CD4-positive, CD25-positive, alpha-beta regulatory T cell (primary cell): ENCODE results near the gene ISG15. TPM values are rescaled to one million over a fixed set of nuclear protein-coding genes. Genes with fewer than 3 reads are reported as not detected.
A peak's percentile ranks its signal among the peaks of the same experiment; 100 is the strongest.

Experiments
- ATAC-seq, 2 donors: fragments of 150-1000 bp; cut with Tn5 transposase; one replicate each; pipeline ENCODE4 v1.10.0; 2021; ENCODE audit warnings: low read depth in 2 of 2, moderate number of reproducible peaks in 2 of 2, moderate library complexity in 1 of 2
- DNase-seq, 3 donors: peaks; one replicate each; pipeline versions ENCODE4 v3.0.0 to v3.0.0-alpha.2; 2012 to 2022; ENCODE audit warnings: mixed read lengths in 1 of 3
- H3K27ac ChIP-seq: one replicate; pipeline ENCODE4 v1.7.0; 2013; ENCODE audit warnings: mild to moderate bottlenecking, low read length; ENCODE audit not compliant: insufficient read depth, poor library complexity, severe bottlenecking
- H3K27me3 ChIP-seq: one replicate; pipeline ENCODE4 v1.7.0; 2013; ENCODE audit warnings: low read length; ENCODE audit not compliant: control insufficient read depth, insufficient read depth
- H3K36me3 ChIP-seq: one replicate; pipeline ENCODE4 v1.7.0; 2013; ENCODE audit warnings: mild to moderate bottlenecking, low read length, moderate library complexity; ENCODE audit not compliant: control insufficient read depth, insufficient read depth
- H3K4me1 ChIP-seq: 2 replicates; pipeline ENCODE4 v1.7.0; 2013; ENCODE audit warnings: mild to moderate bottlenecking, low read length; ENCODE audit not compliant: insufficient read depth, control insufficient read depth, poor library complexity, severe bottlenecking
- H3K4me3 ChIP-seq: one replicate; pipeline ENCODE4 v1.7.0; 2013; ENCODE audit warnings: low read depth, mild to moderate bottlenecking, low read length, moderate library complexity
- H3K9me3 ChIP-seq, 2 experiments: 1 replicate in 1 of 2; 2 replicates in 1 of 2; pipeline ENCODE4 v1.7.0; 2013; ENCODE audit warnings: low read length in 2 of 2, mild to moderate bottlenecking in 1 of 2, moderate library complexity in 1 of 2; ENCODE audit not compliant: control insufficient read depth in 2 of 2
- H3K27ac Mint-ChIP-seq, 3 donors: one replicate each; pipeline ENCODE4 v1.8.0; 2020 to 2022; ENCODE audit warnings: mild to moderate bottlenecking in 3 of 3, mixed read lengths in 3 of 3, moderate library complexity in 2 of 3
- H3K27me3 Mint-ChIP-seq: one replicate; pipeline ENCODE4 v1.8.0; 2022; ENCODE audit warnings: mild to moderate bottlenecking, mixed read lengths
- H3K36me3 Mint-ChIP-seq: one replicate; pipeline ENCODE4 v1.8.0; 2020; ENCODE audit warnings: mixed read lengths
- H3K4me1 Mint-ChIP-seq, 4 donors: one replicate each; pipeline ENCODE4 v1.8.0; 2020 to 2022; ENCODE audit warnings: mixed read lengths in 4 of 4, mild to moderate bottlenecking in 1 of 4
- H3K4me3 Mint-ChIP-seq, 4 donors: one replicate each; pipeline ENCODE4 v1.8.0; 2020 to 2022; ENCODE audit warnings: mild to moderate bottlenecking in 4 of 4, mixed read lengths in 4 of 4, moderate library complexity in 3 of 4
- H3K9me3 Mint-ChIP-seq, 7 donors: one replicate each; pipeline ENCODE4 v1.8.0; 2020 to 2022; ENCODE audit warnings: mixed read lengths in 7 of 7, mild to moderate bottlenecking in 3 of 7, moderate library complexity in 2 of 7
- polyA plus RNA-seq, 4 donors: library from polyadenylated mRNA; unstranded; fragments of 300-500 nt; fragmentation: Illumina TruSeq; gene quantifications; one replicate each; pipeline ENCODE4 v1.2.3, GENCODE V29; 2021
- total RNA-seq: library from RNA; stranded (reverse); gene quantifications from one replicate; pipeline ENCODE4 v1.2.3, GENCODE V29; 2022

The ISG15 gene
- total and polyA plus RNA-seq, 5 donors from 2014 or later, result 76.7 to 489 (median 252) TPM

- Histone ChIP-seq H3K36me3 (no peaks in the 10 kb centered on the region), H3K4me3 (no peak overlapping the region), H3K27me3 (no peaks in the 10 kb centered on the region), H3K27ac (no peak overlapping the region), H3K4me1 (no peaks in the 10 kb centered on the region), H3K9me3 (no peaks in the 10 kb centered on the region)
- Mint-ChIP-seq H3K4me3 (no peak overlapping the region), H3K27ac (no peak overlapping the region), H3K4me1 (peaks cover 0 to 3% (median 0%) of the 10 kb centered on the region in 4 donors), H3K27me3 (no peaks in the 10 kb centered on the region), H3K36me3 (no peaks in the 10 kb centered on the region), H3K9me3 (peaks cover 0 to 1% (median 0%) of the 10 kb centered on the region in 7 donors)
- DNase-seq (no peak), ATAC-seq (no peak)
These were observed 33.5 kb downstream of the ISG15 start for GRCh38 chr1:1046767-1047166.

- Mint-ChIP-seq H3K4me3 (no peak overlapping the region), H3K36me3 (no peaks in the 10 kb centered on the region), H3K4me1 (peaks cover 0 to 3% (median 1%) of the 10 kb centered on the region in 4 donors), H3K27ac (no peak overlapping the region), H3K27me3 (no peaks in the 10 kb centered on the region), H3K9me3 (peaks cover 0 to 1% (median 0%) of the 10 kb centered on the region in 7 donors)
- no peaks in the 10 kb centered on the region for H3K36me3 ChIP-seq
- no peak overlapping the region for H3K4me3 ChIP-seq
- no peaks in the 10 kb centered on the region for H3K4me1 ChIP-seq
- no peak overlapping the region for H3K27ac ChIP-seq
- no peak for ATAC-seq
- H3K9me3 ChIP-seq, result no peaks in the 10 kb centered on the region
- no peak for DNase-seq
- H3K27me3 ChIP-seq, result no peaks in the 10 kb centered on the region
These were observed 34.1 kb downstream of the ISG15 start for GRCh38 chr1:1047407-1047806.

- Mint-ChIP-seq H3K36me3 (no peaks in the 10 kb centered on the region), H3K27me3 (no peaks in the 10 kb centered on the region), H3K4me3 (no peak overlapping the region), H3K4me1 (peaks cover 0 to 2% (median 1%) of the 10 kb centered on the region in 4 donors), H3K27ac (no peak overlapping the region), H3K9me3 (peaks cover 0 to 1% (median 0%) of the 10 kb centered on the region in 7 donors)
- ATAC-seq (no peak), DNase-seq (no peak)
- Histone ChIP-seq H3K27ac (no peak overlapping the region), H3K4me3 (no peak overlapping the region), H3K4me1 (no peaks in the 10 kb centered on the region), H3K27me3 (no peaks in the 10 kb centered on the region), H3K9me3 (no peaks in the 10 kb centered on the region), H3K36me3 (no peaks in the 10 kb centered on the region)
These were observed 34.7 kb downstream of the ISG15 start for GRCh38 chr1:1047963-1048362.

GRCh38 chr1:1048765-1049164 is 35.5 kb downstream of the ISG15 start:
- Mint-ChIP-seq H3K27me3 (no peaks in the 10 kb centered on the region), H3K9me3 (peaks cover 0 to 1% (median 0%) of the 10 kb centered on the region in 7 donors), H3K36me3 (no peaks in the 10 kb centered on the region), H3K27ac (no peak overlapping the region), H3K4me1 (peaks cover 0 to 2% (median 0%) of the 10 kb centered on the region in 4 donors), H3K4me3 (no peak overlapping the region)
- Histone ChIP-seq H3K4me1 (no peaks in the 10 kb centered on the region), H3K27me3 (no peaks in the 10 kb centered on the region), H3K36me3 (no peaks in the 10 kb centered on the region), H3K27ac (no peak overlapping the region), H3K4me3 (no peak overlapping the region), H3K9me3 (no peaks in the 10 kb centered on the region)
- DNase-seq (no peak), ATAC-seq (no peak)

- H3K36me3 ChIP-seq, result no peaks in the 10 kb centered on the region
- no peak overlapping the region for H3K4me3 Mint-ChIP-seq
- no peaks in the 10 kb centered on the region for H3K9me3 ChIP-seq
- no peaks in the 10 kb centered on the region for H3K27me3 ChIP-seq
- no peaks in the 10 kb centered on the region for H3K36me3 Mint-ChIP-seq
- no peak overlapping the region for H3K27ac ChIP-seq
- no peak overlapping the region for H3K27ac Mint-ChIP-seq
- no peaks in the 10 kb centered on the region for H3K27me3 Mint-ChIP-seq
- peaks cover 0 to 1% (median 0%) of the 10 kb centered on the region in 7 donors for H3K9me3 Mint-ChIP-seq
- H3K4me3 ChIP-seq, result no peak overlapping the region
- DNase-seq (no peak), ATAC-seq (no peak)
- H3K4me1 ChIP-seq, result no peaks in the 10 kb centered on the region
- H3K4me1 Mint-ChIP-seq, result peaks cover 0 to 2% (median 0%) of the 10 kb centered on the region in 4 donors
These were observed 36.2 kb downstream of the ISG15 start for GRCh38 chr1:1049318-1050165.

GRCh38 chr1:1050577-1051052 is 37.3 kb downstream of the ISG15 start:
- no peaks in the 10 kb centered on the region for H3K9me3 ChIP-seq
- H3K36me3 ChIP-seq, result no peaks in the 10 kb centered on the region
- no peaks in the 10 kb centered on the region for H3K27me3 ChIP-seq
- Mint-ChIP-seq H3K4me3 (peak overlapping the region in 1 of 4 donors; percentile 50), H3K27me3 (no peaks in the 10 kb centered on the region), H3K4me1 (peaks cover 0 to 2% (median 0%) of the 10 kb centered on the region in 4 donors), H3K36me3 (no peaks in the 10 kb centered on the region), H3K27ac (peak overlapping the region in 1 of 3 donors; percentile 48), H3K9me3 (no peaks in the 10 kb centered on the region)
- H3K4me1 ChIP-seq, result no peaks in the 10 kb centered on the region
- H3K4me3 ChIP-seq, result no peak overlapping the region
- H3K27ac ChIP-seq, result no peak overlapping the region
- DNase-seq (no peak), ATAC-seq (no peak)

- H3K4me3 Mint-ChIP-seq, result no peak overlapping the region
- DNase-seq (no peak), ATAC-seq (no peak)
- no peaks in the 10 kb centered on the region for H3K36me3 ChIP-seq
- no peaks in the 10 kb centered on the region for H3K4me1 ChIP-seq
- no peaks in the 10 kb centered on the region for H3K27me3 Mint-ChIP-seq
- no peak overlapping the region for H3K4me3 ChIP-seq
- no peaks in the 10 kb centered on the region for H3K9me3 ChIP-seq
- H3K27ac ChIP-seq, result no peak overlapping the region
- no peaks in the 10 kb centered on the region for H3K36me3 Mint-ChIP-seq
- no peaks in the 10 kb centered on the region for H3K27me3 ChIP-seq
- peaks cover 0 to 2% (median 0%) of the 10 kb centered on the region in 4 donors for H3K4me1 Mint-ChIP-seq
- no peak overlapping the region for H3K27ac Mint-ChIP-seq
- H3K9me3 Mint-ChIP-seq, result no peaks in the 10 kb centered on the region
These were observed 38.0 kb downstream of the ISG15 start for GRCh38 chr1:1051127-1051810.
